ENCODE measurements around the gene SPOCD1.

Gene SPOCD1

GRCh38 chr1:31755850-31756492 is 59.9 kb downstream of the SPOCD1 start:
- DNase-seq (ENCODE audit: low spot score) = no peak

- DNase-seq (ENCODE audit: low spot score) = no peak
Observed at GRCh38 chr1:31755197-31755611, 60.6 kb downstream of the SPOCD1 start.

GRCh38 chr1:31754397-31754796 is 61.4 kb downstream of the SPOCD1 start:
- no peak for DNase-seq (ENCODE audit: low spot score)

- DNase-seq (ENCODE audit: low spot score) = no peak
Observed at GRCh38 chr1:31753707-31754349, 62.0 kb downstream of the SPOCD1 start.

DNA sequence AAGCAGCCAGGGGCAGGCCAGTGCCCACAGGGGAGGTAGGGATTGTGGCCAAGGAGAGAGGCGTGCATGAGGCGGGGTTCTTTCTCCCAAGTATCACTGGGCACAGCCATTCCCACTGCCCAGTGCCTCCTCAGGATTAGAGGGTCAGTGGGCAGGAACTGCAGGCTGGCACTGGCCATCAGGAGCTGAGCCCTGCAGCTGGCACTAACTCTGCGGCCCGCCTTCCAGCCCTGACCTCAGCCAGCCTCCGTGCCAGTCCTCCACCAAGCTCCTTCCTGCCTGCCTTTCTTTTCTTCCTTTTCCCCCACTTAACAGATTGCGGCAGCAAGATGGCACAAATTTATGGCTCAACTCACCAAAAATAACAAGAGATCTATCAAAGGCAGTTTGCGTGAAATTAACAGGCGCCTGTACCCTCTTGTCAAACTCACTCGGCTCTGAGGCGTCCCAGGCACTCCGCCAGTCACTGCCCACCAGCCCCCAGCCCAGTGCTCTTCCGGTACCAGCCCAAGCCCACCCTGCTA is 62.8 kb downstream of the SPOCD1 start:
- no peak for DNase-seq (ENCODE audit: low spot score)

DNA sequence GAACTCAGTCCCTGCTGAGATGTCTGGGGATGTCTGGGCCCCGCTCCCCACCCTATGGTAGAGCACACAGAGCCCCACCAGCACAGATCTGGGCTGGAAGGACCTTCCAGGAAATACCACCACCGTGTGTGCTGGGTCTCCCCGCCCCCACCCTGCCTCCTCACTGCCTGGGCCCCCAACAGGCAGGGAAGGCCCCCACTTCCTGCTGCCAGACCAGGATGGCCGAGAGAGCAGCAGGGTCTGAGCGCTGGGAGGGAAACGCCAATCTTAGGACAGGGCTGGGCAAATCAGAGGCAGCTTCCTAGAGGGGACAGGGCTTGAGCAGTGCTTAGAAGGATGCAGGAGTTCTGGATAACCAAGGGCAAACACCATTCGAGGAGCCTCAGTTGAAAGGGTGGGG is 63.6 kb downstream of the SPOCD1 start:
- no peak for DNase-seq (ENCODE audit: low spot score)

GRCh38 chr1:31751822-31752241 is 64.0 kb downstream of the SPOCD1 start:
- no peak for DNase-seq (ENCODE audit: low spot score)

- DNase-seq (ENCODE audit: low spot score) = no peak
Observed at GRCh38 chr1:31750858-31751510, 64.8 kb downstream of the SPOCD1 start.

DNA sequence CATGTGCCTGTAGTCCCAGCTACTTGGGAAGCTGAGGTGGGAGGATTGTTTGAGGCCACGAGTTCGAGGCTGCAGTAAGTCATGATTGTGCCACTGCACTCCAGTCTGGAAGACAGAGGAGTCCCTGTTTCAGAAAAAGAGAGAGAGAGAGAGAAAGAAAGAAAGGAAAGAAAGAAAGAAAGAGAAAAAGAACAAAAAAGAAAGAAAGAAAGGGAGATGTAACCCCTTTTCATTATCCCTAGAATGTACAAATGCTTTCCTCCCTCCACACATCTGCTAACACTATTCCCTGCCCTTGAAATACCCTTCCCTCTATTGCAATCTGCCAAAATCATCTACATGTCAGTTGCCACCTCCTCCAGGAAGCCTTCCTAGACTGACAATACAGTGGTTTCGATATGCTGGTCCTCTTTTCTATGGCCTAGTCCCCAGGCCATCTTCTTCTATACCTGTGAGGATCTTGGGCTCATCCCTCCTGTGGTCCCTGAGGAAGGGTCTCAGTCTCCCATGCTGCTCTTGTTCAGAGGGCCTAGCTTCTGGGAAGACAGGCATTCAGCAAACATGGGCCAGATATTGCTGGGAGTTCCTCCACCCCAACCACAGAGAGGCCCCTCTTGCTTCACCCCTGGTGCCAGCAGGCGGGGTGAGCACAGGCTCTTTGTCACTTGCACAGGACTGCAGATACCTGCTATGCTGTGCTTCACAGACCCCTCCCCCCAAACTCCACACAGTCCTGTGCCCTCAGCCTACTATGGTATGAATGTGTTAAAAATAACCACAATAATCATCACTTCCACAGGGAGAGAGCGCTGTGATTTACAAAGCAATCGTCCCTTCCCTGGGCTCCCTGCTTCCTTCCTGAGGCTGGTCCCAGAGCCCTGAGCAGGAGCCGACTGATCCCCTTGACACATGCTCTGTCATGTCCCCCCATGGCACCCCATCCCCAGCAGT is 65.8 kb downstream of the SPOCD1 start:
- DNase-seq (ENCODE audit: low spot score) = no peak

DNA sequence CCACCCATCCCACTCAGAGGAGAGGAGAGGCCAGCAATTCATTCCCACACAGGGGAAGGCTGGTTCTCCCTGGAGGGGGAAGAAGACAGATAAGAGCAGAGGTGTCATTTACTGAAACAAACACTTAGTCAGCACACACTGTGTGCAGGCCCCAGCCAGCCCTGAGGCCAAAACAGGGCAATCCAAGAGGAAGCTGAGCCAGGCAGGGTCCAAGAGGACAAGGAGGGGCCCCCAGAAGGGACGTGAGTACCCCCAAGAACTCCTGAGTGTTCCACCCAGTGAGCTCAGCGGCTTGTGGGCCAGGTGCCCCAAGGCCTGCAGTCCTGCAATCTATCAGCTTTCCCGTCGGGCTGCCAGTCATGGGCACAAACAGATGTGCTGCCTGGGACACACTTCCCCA is 67.5 kb downstream of the SPOCD1 start:
- no peak for DNase-seq (ENCODE audit: low spot score)

GRCh38 chr1:31747304-31747703 is 68.5 kb downstream of the SPOCD1 start:
- no peak for DNase-seq (ENCODE audit: low spot score)

- no peak for DNase-seq (ENCODE audit: low spot score)
Observed at GRCh38 chr1:31746687-31747086, 69.1 kb downstream of the SPOCD1 start.

DNA sequence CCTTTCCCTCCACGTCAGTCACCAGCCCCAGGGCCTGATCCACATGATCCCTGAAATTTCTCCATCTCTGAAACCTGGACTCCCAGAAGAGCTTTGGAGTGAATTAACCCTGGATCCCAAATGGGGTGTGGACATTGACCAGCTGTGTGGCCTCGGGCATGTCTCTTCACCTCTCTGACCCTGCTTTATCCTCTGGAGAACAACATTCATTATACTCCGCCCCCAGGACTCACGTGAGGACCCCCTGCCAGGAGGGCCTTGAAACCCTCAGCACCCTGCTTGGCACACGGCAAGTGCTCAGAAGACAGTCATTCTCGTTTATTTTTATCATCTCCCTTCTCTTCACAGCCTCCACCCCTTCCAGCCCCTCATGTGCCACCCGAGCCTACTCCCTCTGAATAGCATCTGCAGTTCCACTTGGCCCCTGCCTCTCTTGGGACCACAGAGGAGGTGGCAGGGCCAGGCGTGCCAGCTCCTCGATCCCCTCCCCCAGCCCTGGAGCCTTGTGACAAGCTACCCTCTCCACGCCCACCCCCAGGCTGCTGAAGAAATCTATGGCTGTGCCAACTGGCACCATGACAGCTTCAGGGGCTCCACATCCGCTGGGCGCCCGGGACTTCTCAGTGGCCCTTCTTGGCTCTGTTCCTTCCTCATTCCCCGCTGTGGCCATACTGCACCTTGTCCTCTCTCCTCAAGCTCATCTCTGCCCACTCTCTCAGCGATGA is 69.7 kb downstream of the SPOCD1 start:
- no peak for DNase-seq (ENCODE audit: low spot score)

DNA sequence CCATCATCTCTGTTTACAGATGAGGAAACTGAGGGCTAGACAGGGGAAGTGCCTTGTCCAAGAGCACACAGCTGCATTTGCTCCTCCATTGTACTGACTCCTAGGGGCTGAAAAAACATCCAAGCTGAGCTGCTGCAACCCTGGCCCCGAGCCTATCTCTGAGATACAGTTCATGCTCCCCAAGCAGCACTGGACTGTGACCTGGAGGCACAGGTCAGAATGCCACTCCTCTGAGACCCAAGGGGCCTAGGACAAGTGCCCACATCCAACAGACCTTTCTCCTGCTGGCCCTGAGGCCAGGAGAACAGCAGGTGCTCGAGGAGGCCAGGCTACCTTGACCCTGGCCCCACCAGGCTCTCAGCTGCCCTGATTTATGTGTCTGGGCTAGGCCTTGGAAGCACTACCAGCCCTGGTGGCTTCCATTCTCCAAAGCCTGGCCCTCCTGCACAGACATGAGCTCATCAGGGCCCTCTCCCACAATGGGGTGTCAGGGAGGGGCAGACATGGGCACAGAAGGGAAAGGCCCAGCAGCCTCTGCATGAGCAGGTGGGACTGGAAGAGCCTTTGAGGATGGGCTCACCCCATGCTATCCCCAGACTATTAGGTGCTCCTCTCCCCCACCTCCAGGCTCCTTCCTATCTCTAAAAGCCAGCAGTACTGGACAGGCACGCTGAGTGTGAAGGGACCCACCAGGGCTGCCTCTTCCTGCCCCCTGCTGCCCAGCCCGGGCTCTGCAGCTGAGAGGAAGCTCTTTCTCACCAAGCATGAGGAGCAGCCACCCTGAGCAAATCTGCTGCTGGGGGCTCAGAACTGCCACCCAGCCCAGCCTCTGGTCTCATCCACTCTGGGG is 70.5 kb downstream of the SPOCD1 start:
- DNase-seq (ENCODE audit: low spot score) = peak; percentile 73

DNA sequence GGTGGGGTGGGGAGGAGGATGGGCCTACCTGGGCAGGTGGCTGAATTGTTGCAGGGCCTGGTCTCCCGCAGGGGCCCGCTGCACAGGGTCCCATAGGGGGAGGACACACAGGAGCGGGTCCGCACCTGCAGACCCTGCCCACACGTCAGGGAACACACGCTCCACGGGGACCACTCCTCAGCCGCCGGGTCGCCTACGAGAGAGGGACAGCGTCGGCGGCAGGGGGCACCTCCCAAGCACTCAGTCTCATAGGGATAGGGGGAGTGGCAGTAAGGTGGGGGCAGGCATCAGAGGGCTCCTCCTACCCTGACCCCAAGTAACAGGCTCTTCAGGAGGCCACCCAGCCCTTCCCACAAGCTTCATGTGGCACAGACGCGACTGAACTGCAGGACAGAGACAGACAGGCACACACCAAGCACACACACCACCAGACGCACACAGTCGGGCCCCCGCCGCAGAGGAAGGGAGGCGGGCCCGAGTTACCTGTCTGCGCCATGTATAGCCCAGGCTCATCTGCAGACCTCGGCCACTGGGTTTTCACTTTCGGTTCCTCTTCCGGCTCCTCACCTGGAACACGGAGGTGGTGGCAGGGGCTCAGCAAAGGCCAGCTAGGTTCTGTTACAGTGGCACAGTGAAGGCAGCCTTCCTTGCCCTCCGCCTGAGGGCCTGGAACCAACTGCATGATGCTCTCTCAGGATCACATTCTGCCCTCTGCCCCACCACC is 71.5 kb downstream of the SPOCD1 start:
- peak; percentile 44 for DNase-seq (ENCODE audit: low spot score)

DNA sequence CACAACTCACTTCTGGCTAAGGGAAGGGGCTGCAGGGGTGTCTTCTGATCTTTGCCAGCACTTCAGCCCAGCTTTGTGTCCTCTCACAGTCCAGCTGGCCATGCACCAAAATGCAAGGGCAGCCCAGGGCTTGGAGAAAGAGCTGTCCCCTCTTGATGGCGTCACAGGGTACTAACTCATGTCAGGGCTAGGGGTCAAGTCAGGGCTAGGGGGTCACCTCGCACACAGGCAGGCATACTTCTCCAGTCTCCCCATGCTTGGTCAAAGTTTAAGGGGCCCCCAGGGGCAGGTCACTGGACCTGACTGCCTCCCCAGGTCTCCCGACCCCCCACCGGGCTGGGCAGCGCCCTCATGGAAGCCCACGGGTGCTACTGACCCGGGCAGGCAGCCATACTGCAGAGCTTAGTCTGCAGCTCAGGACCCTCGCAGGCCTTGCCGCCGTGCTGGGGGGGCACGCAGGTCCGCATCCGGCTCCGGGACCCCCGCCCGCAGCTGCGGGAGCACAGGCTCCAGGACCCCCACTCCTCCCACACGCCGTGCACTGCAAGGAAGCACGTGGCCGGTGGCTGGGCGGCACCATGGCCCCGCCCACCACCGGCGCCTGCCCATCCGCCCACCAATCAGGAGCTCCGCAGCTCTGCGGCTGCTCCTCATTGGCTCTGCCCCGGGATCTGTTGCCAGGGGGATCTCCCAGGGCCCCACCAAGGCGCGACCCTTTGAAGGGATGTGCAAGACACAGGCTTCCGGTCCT is 73.2 kb downstream of the SPOCD1 start:
- DNase-seq (ENCODE audit: low spot score) = no peak

Data from NAMALWA (cell line).